ENCODE measurements around the gene PSKH1.
A peak's percentile ranks its signal among the peaks of the same experiment; 100 is the strongest.
"Not testable (repeated sequence)": the region's sequence is repeated elsewhere in the genome, so short reads cannot be mapped to it uniquely, and the experiment has no call there.

PSKH1 gene

GRCh38 chr16:67927131-67927941 is 34.3 kb downstream of the PSKH1 start:
- no peak for DNase-seq

DNA sequence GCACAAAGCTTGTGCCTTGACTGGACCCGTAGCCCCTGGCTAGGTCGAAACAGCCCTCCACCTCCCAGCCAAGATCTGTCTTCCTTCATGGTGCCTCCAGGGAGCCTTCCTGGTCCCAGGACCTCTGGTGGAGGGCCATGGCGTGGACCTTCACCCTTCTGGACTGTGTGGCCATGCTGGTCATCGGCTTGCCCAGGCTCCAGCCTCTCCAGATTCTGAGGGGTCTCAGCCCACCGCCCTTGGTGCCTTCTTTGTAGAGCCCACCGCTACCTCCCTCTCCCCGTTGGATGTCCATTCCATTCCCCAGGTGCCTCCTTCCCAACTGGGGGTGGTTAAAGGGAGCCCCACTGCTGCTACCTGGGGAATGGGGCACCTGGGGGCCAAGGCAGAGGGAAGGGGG is 35.1 kb downstream of the PSKH1 start:
- no peak for DNase-seq

DNA sequence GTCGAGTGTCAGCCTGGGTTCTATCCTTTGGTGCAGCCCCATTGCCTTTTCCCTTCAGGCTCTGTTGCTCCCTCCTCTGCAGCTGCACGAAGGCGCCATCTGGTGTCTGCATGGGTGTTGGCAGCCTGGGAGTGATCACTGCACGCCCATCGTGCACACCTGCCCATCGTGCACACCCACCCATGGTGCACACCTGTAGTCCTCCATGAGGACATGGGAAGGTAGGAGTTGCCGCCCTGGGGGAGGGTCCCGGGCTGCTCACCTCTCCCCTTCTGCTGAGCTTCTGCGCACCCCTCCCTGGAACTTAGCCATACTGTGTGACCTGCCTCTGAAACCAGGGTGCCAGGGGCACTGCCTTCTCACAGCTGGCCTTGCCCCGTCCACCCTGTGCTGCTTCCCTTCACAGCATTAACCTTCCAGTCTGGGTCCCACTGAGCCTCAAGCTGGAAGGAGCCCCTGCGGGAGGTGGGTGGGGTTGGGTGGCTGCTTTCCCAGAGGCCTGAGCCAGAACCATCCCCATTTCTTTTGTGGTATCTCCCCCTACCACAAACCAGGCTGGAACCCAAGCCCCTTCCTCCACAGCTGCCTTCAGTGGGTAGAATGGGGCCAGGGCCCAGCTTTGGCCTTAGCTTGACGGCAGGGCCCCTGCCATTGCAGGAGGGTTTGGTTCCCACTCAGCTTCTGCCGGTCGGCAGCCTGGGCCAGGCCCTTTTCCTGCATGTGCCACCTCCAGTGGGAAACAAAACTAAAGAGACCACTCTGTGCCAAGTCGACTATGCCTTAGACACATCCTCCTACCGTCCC is 35.7 kb downstream of the PSKH1 start:
- peak; percentile 66 for DNase-seq

DNA sequence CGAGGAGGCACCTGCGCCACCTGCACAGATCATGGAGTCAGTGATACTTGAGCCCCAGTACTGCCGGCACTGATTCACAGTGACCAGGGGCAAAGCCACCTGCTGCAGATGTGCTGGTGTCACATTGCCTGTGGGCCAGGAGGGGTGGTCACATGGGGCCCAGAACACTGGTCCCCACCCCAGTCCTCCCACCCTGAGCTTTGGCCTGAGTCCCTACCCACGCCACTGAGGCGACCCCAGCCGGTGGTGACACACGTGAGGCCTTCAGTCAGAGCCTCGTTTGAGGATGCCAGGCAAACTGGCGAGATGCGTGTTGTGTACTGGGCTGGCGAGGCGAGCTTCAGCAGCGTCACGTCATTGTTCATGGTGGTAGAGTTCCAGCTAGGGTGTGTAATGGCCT is 37.1 kb downstream of the PSKH1 start:
- DNase-seq: no peak

DNA sequence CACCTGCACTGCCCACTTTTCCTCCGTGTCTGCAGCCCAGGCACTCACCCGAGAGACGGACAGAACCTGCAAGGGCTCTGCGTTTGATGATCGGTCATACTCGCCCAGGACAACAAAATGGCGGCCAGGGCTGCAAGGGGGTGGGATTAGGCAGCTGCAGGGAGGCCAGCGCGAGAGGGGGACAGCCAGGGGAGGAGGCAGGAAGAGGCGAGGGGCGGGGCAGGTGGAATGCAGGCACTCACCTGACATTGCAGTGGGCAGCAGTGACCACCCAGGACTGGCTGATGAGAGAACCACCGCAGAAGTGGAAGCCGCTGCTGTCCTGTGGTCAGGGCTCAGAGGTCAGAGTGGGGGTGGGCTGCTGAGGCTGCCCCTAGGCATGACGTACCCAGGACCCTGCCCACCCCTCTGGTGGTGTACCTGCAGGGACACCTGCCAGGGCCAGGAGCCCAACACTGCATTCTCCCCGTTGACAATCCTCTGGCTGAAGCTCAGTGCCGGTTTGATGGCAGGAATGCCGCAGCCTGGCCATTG is 37.7 kb downstream of the PSKH1 start:
- DNase-seq: no peak

- peak; percentile 4 for DNase-seq
Observed at GRCh38 chr16:67931712-67932461, 38.8 kb downstream of the PSKH1 start, which contains the start of gene CTRL. Gene CTRL (minus strand): TSS chr16:67931862. CDS start chr16:67931852, 10 bp downstream.

DNA sequence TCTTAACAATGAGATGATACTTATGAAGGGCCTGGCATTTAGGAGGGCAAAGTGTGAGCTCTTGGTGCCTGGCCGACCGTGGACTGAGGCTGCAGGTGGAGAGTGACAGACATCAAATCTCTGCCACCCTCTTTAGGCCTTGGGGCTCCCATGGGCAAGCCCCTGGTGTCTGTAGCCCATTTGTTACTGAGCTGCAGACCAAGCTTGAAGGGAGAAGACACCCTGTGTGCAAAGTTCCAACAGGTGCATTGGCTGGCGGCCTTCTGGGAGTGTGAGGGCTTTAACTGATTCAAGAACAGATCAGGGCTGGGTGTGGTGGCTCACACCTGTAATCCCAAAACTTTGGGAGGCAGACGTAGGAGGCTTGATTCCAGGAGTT is 39.4 kb downstream of the PSKH1 start:
- DNase-seq: no peak

- no peak for DNase-seq
Observed at GRCh38 chr16:67933805-67934204, 40.8 kb downstream of the PSKH1 start.

DNA sequence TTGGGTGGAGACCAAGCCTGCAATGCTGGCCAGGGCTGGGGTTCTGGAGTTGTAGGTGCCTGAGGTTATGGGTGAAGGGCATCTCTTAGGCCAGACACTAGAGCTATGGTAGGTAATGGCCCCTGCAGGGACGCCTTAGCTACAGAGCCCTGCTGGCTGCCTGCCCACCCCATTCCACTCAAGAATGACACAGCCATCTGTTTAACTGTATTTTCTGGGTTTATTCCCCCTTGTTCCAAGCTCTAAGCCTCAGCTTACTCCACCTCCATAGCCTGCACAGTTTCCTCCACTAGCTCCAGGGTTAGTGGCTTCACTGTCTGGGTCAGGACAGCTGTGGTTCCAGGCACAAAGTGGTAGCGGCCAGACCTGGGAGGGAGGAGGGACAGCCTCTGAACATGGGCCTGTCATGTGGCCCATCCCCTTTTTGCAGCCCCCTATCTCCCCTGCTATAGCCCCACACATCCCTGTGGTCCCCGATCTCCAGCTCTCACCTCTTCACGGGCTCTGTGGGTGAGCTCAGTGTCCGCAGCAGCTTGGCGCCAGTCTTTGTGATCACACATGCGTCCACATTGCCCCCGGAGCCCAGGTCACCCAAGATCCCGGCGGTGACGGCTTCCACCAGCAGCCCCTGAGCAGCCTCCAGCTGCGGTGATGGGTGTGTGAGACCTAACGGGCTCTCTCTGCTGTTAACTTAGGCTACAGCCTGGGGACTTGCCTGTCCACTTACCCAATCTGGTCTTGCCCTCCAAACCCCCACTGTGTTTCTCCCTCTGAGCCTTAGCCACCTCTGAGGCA is 41.4 kb downstream of the PSKH1 start:
- DNase-seq: no peak

DNA sequence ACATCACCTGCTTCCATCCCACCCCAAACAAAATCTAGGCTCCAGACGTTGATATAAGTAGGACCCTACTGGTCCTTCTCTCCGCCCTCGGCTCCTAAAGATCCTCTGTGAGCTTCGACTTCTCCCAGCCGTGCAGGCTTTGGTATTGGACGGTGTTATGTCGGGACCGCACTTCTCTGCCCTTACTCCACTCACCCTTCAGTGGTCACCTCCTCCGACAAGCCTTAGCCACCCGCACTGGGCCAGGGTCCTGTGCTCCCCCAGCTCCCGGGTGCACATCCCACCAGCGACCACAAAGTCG is 42.0 kb downstream of the PSKH1 start:
- no peak for DNase-seq

DNA sequence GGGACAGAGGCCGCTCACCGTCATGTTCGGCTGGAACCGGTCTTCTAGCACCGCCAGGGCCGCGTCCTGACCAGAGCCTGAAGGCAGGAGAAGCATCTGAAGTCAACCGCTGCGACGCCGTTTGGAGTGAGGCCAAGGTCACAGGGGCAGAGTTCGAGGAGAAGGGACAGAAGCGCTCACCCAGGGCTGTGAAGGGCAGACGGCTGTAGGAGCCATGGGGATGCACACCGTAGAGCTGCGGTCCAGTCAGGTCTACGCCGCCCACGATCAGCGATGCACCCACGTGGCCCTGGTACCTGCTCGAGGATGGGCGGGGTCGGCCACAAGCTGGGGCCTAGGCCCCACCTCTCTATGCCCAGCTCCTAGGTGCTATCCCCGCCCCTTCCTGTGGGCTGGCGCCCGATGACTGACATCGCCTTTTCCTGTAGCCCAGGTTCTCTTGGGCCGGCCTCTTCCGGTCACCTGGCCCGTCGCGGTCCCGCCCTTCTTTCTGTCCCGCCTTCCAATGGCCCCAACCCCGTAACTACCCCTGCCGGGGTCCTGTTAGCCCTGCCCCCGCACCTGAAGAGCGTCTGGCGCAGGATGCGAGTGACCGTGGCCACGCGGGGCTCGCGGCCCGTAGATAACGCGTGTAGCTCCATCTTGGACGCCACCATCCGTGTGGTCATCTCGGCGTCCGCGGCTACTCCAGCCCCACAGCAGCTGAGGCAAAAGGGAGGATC is 42.5 kb downstream of the PSKH1 start:
- DNase-seq: peak; percentile 95

- DNase-seq: peak; percentile 61
Observed at GRCh38 chr16:67936124-67936879, 43.2 kb downstream of the PSKH1 start, which contains the start of gene PSMB10. Gene PSMB10 (minus strand): TSS chr16:67936850. CDS start chr16:67936749, 101 bp downstream.

DNA sequence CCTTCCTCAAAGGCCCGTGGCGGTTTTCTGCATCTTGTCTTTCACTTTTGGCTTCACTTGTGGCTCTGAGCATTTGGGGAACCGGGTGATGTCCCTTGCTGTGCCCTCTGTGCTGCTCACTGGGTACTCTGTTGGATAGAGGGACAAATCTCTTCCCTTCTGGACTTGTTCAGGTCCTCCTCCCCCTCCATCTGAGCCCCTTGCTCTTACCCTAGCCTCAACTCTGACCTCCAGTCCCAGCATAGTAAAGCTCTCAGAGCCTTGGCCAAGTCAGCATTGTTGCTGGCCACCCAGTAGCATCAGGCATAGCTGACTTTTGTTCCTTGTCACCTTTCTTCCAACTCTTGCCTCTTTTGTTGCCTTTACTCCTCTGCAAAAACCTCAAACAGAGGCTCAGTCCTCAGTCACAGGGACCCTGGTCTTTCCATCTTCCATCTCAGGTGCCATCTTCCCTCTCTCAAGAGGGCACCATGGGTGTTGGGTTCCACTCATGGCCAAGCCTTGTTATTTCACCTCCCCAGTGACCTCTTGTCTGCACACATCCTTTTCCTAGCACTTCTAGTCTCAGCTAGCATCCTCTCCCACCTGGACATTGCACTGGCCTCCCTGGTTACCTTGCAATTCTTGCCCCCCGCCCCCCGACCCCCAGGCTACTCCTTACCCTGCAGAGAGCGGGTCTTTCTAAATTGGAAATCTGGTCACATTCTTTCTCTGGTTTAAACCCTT is 44.0 kb downstream of the PSKH1 start:
- peak; percentile 76 for DNase-seq

GRCh38 chr16:67937713-67938112 is 44.7 kb downstream of the PSKH1 start:
- not testable (repeated sequence) for DNase-seq

- DNase-seq: peak; percentile 8
Observed at GRCh38 chr16:67939507-67940445, 46.7 kb downstream of the PSKH1 start.

- DNase-seq: no peak
Observed at GRCh38 chr16:67940446-67941089, 47.5 kb downstream of the PSKH1 start.

DNA sequence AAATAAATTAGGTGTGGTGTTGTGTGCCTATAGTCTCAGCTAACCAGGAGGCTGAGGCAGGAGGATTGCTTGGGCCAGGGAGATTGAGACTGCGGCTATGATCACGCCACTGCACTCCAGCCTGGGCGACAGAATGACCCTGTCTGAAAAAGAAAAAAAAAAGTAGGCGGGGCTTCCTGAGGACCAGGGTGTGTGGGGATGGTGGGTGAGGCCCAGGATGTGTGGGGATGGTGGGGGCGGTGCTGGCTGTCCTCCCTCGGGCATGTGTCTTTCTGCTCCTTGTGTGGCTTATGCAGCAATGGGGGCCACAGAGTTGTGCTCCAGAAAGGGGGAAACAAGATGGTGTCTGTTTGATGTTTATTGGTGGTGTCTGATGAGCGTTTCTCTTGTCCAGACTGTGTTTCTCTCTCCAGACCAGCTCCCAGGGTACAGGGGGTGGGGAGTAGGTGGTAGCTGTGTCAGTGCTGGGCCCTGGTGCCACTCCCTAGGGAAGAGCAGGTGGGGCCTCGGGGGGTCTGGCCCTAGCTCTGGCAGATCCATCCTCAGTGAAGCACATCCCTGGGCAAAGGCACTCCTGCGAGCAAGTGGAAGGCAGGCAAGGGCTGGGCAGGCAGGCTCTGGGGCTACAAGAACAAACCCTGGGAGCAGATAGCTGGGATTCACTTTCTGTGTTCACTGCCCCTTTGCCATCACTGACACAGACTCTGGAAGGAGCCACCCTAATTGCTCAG is 48.6 kb downstream of the PSKH1 start:
- no peak for DNase-seq

DNA sequence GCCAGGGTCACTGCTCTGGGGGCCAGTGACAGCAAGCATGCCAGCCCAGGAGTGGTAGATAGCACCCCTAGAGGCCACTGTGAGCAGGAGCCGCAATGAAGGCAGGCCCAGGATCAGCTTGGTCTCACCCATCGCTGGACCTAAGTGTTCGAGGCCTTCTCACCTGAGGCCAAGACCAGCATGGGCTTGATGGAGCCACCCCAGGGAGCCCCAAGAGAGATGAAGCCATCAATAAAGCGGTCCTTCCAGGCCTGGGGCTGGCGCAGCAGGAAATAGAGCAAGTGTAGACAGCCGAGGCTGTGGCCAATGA is 49.1 kb downstream of the PSKH1 start:
- DNase-seq: no peak
